H9 (cell line): ENCODE results near the gene NHERF2. TPM values are rescaled to one million over a fixed set of nuclear protein-coding genes. Genes with fewer than 3 reads are reported as not detected.

Source experiments
- DNase-seq: peaks from one replicate; pipeline ENCODE4 v3.0.0-alpha.2; 2017
- H2AFZ ChIP-seq: one replicate; pipeline ENCODE4 v1.6.1; 2013; ENCODE audit warnings: mild to moderate bottlenecking, low read length, control low read depth, moderate library complexity
- H2AK5ac ChIP-seq: 2 replicates; pipeline ENCODE4 v1.6.1; 2013; ENCODE audit warnings: low read length, control low read depth, mixed read lengths; ENCODE audit not compliant: insufficient read length
- H2BK120ac ChIP-seq: one replicate; pipeline ENCODE4 v1.6.1; 2013; ENCODE audit warnings: low read depth, mild to moderate bottlenecking, low read length, control low read depth, inconsistent platforms; ENCODE audit not compliant: poor library complexity, severe bottlenecking
- H2BK12ac ChIP-seq: 2 replicates; pipeline ENCODE4 v1.6.1; 2013; ENCODE audit warnings: low read length, control low read depth, mixed read lengths, low read depth; ENCODE audit not compliant: insufficient read length
- H2BK15ac ChIP-seq: 2 replicates; pipeline ENCODE4 v1.6.1; 2013; ENCODE audit warnings: low read depth, low read length, control low read depth
- H2BK20ac ChIP-seq: one replicate; pipeline ENCODE4 v1.6.1; 2013; ENCODE audit warnings: low read depth, mild to moderate bottlenecking, low read length, control low read depth, inconsistent platforms; ENCODE audit not compliant: poor library complexity, severe bottlenecking
- H2BK5ac ChIP-seq: 2 replicates; pipeline ENCODE4 v1.6.1; 2013; ENCODE audit warnings: low read length, control low read depth, mixed read lengths; ENCODE audit not compliant: insufficient read length
- H3K14ac ChIP-seq: 2 replicates; pipeline ENCODE4 v1.6.1; 2013; ENCODE audit warnings: low read length, control low read depth; ENCODE audit not compliant: insufficient read depth
- H3K18ac ChIP-seq: 2 replicates; pipeline ENCODE4 v1.6.1; 2013; ENCODE audit warnings: low read depth, mild to moderate bottlenecking, mixed read lengths, low read length, control low read depth; ENCODE audit not compliant: insufficient read length
- H3K23ac ChIP-seq: 2 replicates; pipeline ENCODE4 v1.6.1; 2013; ENCODE audit warnings: low read length, control low read depth, mixed read lengths, low read depth; ENCODE audit not compliant: insufficient read length
- H3K23me2 ChIP-seq: 2 replicates; pipeline ENCODE4 v1.6.1; 2013; ENCODE audit warnings: low read depth, mild to moderate bottlenecking, mixed read lengths, low read length, control low read depth; ENCODE audit not compliant: insufficient read length, poor library complexity, severe bottlenecking
- H3K27ac ChIP-seq: 2 replicates; pipeline ENCODE4 v1.5.1; 2013; ENCODE audit warnings: low read length, control low read depth, mixed read lengths, low read depth; ENCODE audit not compliant: insufficient read length
- H3K27me3 ChIP-seq: 2 replicates; pipeline ENCODE4 v1.6.1; 2013; ENCODE audit warnings: low read length, control low read depth, inconsistent platforms; ENCODE audit not compliant: insufficient read depth
- H3K4ac ChIP-seq: 2 replicates; pipeline ENCODE4 v1.6.1; 2013; ENCODE audit warnings: low read depth, mild to moderate bottlenecking, control low read depth, inconsistent platforms, low read length, moderate library complexity
- H3K4me1 ChIP-seq: 2 replicates; pipeline ENCODE4 v1.6.1; 2013; ENCODE audit warnings: low read length, control low read depth, inconsistent platforms; ENCODE audit not compliant: insufficient read depth
- H3K4me2 ChIP-seq: 2 replicates; pipeline ENCODE4 v1.6.1; 2013; ENCODE audit warnings: low read length, control low read depth, mixed read lengths; ENCODE audit not compliant: insufficient read length, insufficient read depth
- H3K56ac ChIP-seq: 2 replicates; pipeline ENCODE4 v1.6.1; 2013; ENCODE audit warnings: low read depth, mild to moderate bottlenecking, mixed read lengths, low read length, control low read depth; ENCODE audit not compliant: insufficient read length
- H3K79me1 ChIP-seq: 2 replicates; pipeline ENCODE4 v1.6.1; 2013; ENCODE audit warnings: low read depth, mild to moderate bottlenecking, moderate library complexity, low read length, control low read depth, inconsistent platforms; ENCODE audit not compliant: insufficient read depth, poor library complexity, severe bottlenecking
- H3K79me2 ChIP-seq: 2 replicates; pipeline ENCODE4 v1.6.1; 2013; ENCODE audit warnings: low read length, control low read depth, inconsistent platforms; ENCODE audit not compliant: insufficient read depth
- H3K9ac ChIP-seq: 2 replicates; pipeline ENCODE4 v1.6.1; 2013; ENCODE audit warnings: low read length, control low read depth, mixed read lengths; ENCODE audit not compliant: insufficient read length; ENCODE audit errors: extremely low read depth
- H3K9me3 ChIP-seq: one replicate; pipeline ENCODE4 v1.6.1; 2013; ENCODE audit warnings: low read depth, low read length, inconsistent platforms; ENCODE audit not compliant: control insufficient read depth
- H3T11ph ChIP-seq: one replicate; pipeline ENCODE4 v1.6.1; 2013; ENCODE audit warnings: mild to moderate bottlenecking, low read length, control low read depth, inconsistent platforms
- H4K20me1 ChIP-seq: one replicate; pipeline ENCODE4 v1.6.1; 2013; ENCODE audit not compliant: control insufficient read depth, insufficient read length, insufficient read depth
- H4K5ac ChIP-seq: 2 replicates; pipeline ENCODE4 v1.6.1; 2013; ENCODE audit warnings: low read depth, mild to moderate bottlenecking, mixed read lengths, low read length, control low read depth; ENCODE audit not compliant: insufficient read length
- H4K8ac ChIP-seq: replicated peaks from 2 replicates; pipeline ENCODE4 v1.6.1; 2013; ENCODE audit warnings: low read length, control low read depth, mixed read lengths, low read depth; ENCODE audit not compliant: insufficient read length
- H4K91ac ChIP-seq: 2 replicates; pipeline ENCODE4 v1.6.1; 2013; ENCODE audit warnings: low read depth, mild to moderate bottlenecking, moderate library complexity, mixed read lengths, low read length, control low read depth; ENCODE audit not compliant: insufficient read length
- H3K27ac Mint-ChIP-seq, 3 experiments: 2 replicates in 2 of 3; 3 replicates in 1 of 3; pipeline ENCODE4 v1.8.0; 2020 to 2021; ENCODE audit warnings: mixed read lengths in 3 of 3, mild to moderate bottlenecking in 1 of 3, moderate library complexity in 1 of 3
- H3K27me3 Mint-ChIP-seq: 2 replicates; pipeline ENCODE4 v1.8.0; 2021; ENCODE audit warnings: low read depth, mild to moderate bottlenecking, moderate library complexity, mixed read lengths
- H3K36me3 Mint-ChIP-seq, 3 experiments: 2 replicates in 2 of 3; 3 replicates in 1 of 3; pipeline ENCODE4 v1.8.0; 2020 to 2021; ENCODE audit warnings: low read depth in 3 of 3, mixed read lengths in 3 of 3; ENCODE audit not compliant: insufficient read depth in 1 of 3
- H3K4me1 Mint-ChIP-seq, 2 experiments: 2 replicates each; pipeline ENCODE4 v1.8.0; 2020; ENCODE audit warnings: mixed read lengths in 2 of 2
- H3K4me3 Mint-ChIP-seq, 2 experiments: 2 replicates in 1 of 2; 3 replicates in 1 of 2; pipeline ENCODE4 v1.8.0; 2020 to 2021; ENCODE audit warnings: mild to moderate bottlenecking in 2 of 2, mixed read lengths in 2 of 2, moderate library complexity in 1 of 2
- H3K9me3 Mint-ChIP-seq, 2 experiments: 2 replicates in 1 of 2; 3 replicates in 1 of 2; pipeline ENCODE4 v1.8.0; 2020; ENCODE audit warnings: mild to moderate bottlenecking in 2 of 2, mixed read lengths in 2 of 2, moderate library complexity in 1 of 2
- CTCF ChIP-seq: fragments of 200-600 bp; sonication (generic); conservative IDR thresholded peaks from 3 replicates; pipeline ENCODE4 v1.8.0; 2021; ENCODE audit warnings: antibody characterized with exemption, mild to moderate bottlenecking
- WGBS: extraction: QIAGEN DNeasy Blood & Tissue Kit; methylation state at CpG from one replicate; pipeline ENCODE4 v1.1.7; 2013; ENCODE audit warnings: missing lambda C conversion rate, low lambda C conversion rate, mixed read lengths; ENCODE audit not compliant: insufficient read length; ENCODE audit errors: extremely low coverage; 5-methylcytosine and 5-hydroxymethylcytosine counted together
- total RNA-seq: library from RNA; stranded (reverse); gene quantifications from 2 replicates; pipeline ENCODE4 v1.2.1, GENCODE V29; 2021

The NHERF2 gene
- total RNA-seq, 1 experiment from 2014 or later = 15.3 TPM

- Histone ChIP-seq H3K27ac (no peak overlapping the region), H4K91ac (no peak overlapping the region), H3K4me1 (no peaks in the 10 kb centered on the region), H2BK5ac (no peak overlapping the region), H4K20me1 (no peaks in the 10 kb centered on the region), H2BK20ac (no peak overlapping the region), H4K5ac (no peak overlapping the region), H3K23me2 (peaks cover 3% of the 10 kb centered on the region), H3K23ac (no peak overlapping the region), H2BK120ac (no peak overlapping the region), H2BK15ac (no peak overlapping the region), H3K9ac (no peak overlapping the region), H3K9me3 (no peaks in the 10 kb centered on the region), H3T11ph (no peak overlapping the region), H3K18ac (no peak overlapping the region), H3K27me3 (peaks cover 5% of the 10 kb centered on the region; the same call in 1 of the 2 replicates), H3K14ac (no peak overlapping the region; the same call in 1 of the 2 replicates), H3K79me2 (no peaks in the 10 kb centered on the region), H4K8ac (no peak overlapping the region), H3K4me2 (no peak overlapping the region), H2AK5ac (no peak overlapping the region), H3K56ac (no peak overlapping the region), H3K4ac (no peak overlapping the region), H2AFZ (no peak overlapping the region), H3K79me1 (no peaks in the 10 kb centered on the region), H2BK12ac (no peak overlapping the region)
- DNase-seq = no peak
- Mint-ChIP-seq H3K9me3 (no peaks in the 10 kb centered on the region), H3K4me1 (peaks cover 7% of the 10 kb centered on the region in 2 experiments; a peak in 2 of 4 replicates), H3K27me3 (peaks cover 12% of the 10 kb centered on the region), H3K36me3 (no peaks in the 10 kb centered on the region), H3K27ac (no peak overlapping the region), H3K4me3 (no peak overlapping the region)
- no CpG with 5 or more reads among the region's 11 CpGs for WGBS
- no peak for TF ChIP-seq CTCF
Measured at GRCh38 chr16:2031081-2031577, 4.4 kb downstream of the NHERF2 start.
